Dermis blood vessel endothelial cell (primary cell): ENCODE results near the gene ZC3H18. TPM values are rescaled to one million over a fixed set of nuclear protein-coding genes. Genes with fewer than 3 reads are reported as not detected.
A peak's percentile ranks its signal among the peaks of the same experiment; 100 is the strongest.

Experiments
- DNase-seq: peaks from one replicate; pipeline ENCODE4 v3.0.0; 2010
- total RNA-seq: library from RNA; depleted of rRNA; stranded (reverse); fragments of >200 nt; gene quantifications from 2 replicates; pipeline ENCODE4 v1.2.3, GENCODE V29; 2014

ZC3H18 gene
- total RNA-seq, 1 donor from 2014 or later, result 15.3 TPM

DNA sequence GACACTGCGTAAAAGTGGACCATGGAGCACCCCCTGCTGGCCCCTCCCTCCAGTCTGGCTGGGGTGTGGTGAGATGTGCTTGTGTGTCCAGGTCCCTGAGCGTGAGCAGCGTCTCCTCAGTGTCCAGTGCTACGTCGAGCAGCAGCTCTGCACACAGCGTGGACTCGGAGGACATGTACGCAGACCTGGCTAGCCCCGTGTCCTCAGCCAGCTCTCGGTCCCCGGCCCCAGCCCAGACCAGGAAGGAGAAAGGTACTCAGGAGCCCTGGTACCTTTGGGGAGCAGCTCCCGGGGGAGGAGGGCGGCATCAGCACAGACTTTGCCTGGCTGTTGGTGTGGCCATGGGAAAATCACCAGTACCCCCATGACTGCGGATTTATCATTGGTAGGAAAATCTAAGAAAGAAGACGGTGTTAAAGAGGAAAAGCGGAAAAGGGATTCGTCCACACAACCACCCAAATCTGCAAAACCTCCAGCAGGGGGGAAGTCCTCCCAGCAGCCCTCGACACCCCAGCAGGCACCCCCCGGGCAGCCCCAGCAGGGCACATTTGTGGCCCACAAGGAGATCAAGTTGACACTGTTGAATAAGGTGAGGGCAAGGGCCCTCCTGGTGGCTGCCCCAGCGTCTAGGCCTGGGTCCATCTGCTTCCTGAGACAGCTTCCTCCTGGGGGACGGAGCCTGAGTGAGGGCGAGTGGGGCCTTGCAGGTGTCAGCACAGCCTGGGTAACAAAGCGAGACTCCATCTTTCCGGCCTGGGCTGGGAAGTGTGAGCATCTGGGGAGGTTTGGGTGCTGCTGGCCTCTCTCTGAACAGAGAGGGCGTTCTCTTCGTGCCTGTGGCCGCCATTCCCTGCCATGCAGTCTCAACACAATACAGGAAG, 57.6 kb downstream of the ZC3H18 start:
- no peak for DNase-seq

DNA sequence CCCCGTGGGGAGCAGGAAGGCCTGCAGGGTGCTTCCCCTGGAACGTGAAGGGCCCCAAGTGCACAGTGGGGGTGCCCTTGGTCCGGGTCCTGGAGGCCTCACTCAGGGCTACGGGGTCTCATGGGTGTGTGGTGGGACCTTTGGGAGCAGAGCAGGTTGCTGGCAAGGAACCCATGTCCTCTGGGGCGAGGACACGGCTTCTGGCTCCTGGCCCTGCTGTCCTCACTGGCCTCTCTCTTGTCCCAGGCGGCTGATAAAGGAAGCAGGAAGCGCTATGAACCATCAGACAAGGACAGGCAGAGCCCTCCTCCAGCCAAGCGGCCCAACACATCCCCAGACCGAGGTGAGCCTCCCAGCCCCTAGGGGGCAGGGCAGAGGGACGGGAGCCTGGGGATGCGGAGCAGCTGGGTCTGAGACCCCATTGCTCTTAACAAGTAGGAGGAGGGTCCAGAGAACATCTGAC, 58.3 kb downstream of the ZC3H18 start:
- peak; percentile 45 for DNase-seq

DNA sequence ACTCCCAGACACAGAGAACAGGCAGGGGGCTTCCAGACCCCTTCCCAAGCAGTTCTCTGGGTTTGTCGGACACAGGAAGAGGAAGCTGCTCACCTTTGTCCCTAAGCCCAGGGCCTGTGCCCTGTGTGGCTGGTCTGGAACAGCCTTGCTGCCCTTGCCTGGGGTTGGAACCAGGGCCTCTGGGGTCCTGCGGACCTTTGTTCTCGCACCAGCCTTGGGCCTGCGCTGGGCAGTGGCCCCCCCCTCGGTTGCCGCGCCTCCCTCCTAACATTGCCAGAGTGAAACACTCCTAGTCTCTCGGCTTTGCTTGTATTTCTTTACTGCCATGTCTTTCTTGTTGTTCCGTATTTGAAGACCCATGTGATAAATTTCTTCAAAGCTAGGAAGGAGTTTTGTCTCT, 59.6 kb downstream of the ZC3H18 start:
- no peak for DNase-seq

DNA sequence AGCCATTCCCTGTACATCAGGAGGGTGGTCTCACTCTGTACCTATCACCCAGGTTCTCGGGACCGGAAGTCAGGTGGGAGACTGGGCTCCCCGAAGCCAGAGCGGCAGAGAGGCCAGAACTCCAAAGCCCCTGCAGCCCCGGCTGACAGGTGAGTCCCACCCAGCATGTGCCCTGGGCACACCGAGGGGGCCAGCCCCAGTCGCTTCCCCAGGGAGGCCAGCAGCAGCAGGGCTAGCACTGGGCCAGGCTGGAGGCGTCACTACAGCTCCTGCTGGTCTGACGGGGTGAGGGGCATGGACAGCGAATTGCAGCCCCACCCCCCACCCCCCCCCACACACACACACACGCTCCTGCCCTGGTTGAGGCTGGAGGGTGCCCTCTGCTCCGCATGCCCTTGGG, 60.2 kb downstream of the ZC3H18 start:
- DNase-seq, result no peak

DNA sequence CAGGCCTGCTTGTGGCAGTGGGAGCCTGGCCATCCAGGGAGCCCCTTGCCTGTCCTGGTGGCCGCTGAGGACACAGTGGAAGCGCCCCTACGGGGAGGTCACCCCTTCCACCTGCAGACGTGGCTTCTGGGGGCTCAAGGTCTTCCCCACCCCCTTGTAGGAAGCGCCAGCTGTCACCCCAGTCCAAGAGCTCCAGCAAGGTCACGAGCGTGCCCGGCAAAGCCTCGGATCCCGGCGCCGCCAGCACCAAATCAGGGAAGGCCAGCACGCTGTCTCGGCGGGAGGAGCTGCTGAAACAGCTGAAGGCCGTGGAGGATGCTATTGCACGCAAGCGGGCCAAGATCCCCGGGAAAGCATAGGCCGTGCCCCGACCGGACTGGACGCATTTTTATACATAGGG, 60.7 kb downstream of the ZC3H18 start:
- DNase-seq, result no peak

DNA sequence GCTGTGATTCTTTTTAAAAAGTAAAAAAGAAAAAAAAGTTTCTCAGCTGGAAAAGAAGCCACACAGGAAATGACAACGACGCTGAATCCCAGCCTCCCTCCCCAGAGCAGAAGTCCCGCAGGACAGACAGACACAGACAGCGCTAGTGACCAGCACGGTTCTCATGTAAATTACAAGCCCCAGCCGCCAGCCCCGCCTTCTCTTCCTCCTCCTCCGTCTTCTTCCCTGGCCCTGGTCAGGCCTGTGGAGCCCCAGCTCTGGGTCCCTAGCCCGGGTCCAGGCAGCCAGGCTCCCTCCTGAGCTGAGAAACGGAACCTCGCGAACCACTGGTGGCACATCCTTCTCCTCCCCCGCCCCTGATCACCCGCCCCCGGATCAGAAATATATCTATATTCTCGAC, 61.2 kb downstream of the ZC3H18 start:
- no peak for DNase-seq

DNA sequence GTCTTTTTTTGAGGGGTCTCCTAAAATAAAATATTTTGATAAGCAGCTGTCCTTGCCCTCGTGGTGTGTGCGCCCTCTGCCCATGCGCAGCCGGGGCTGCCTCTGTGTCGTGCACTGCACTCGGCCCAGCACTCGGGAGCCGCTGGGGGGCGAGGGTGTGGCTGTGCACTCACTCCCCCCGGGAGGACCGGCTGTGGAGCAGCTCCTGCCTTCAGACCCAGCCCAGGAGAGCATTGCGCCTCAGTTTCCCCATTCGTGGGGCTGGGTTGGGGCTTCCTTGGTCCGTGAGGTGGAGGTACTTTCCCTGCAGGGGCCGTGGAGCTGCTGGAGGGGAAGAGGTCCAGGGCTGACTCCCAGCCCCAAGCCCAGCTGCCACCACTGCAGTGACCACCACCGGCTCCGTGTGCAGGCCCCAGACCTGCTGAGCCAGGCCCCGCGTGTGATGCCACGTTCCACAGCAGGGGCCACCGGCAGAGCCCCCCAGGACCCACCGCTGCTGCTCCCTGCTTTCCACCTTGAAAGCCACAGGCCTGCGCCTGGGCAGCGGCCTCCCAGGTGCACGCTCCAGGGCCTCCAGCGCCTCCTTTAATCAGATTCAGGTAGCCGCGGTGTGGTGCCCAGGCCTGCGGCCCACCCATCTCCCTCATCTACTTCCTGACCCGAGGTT, 61.9 kb downstream of the ZC3H18 start:
- DNase-seq, result no peak

DNA sequence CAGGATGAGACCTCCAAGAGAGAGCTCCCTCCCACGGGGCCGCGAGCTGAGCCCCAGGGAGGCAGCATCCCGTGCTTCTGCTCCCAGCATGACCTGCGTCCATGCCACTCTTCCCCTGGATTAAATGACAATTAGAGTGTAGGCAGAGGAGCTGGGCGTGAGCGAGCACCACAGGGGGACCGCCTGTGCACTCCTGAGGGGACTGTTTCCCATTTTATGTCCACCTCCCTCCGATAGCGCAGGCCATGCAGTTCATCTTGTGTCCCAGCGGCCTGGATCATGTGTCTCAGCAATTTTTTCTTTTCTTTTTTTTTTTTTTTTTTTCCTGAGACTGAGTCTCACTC, 62.4 kb downstream of the ZC3H18 start:
- no peak for DNase-seq

DNA sequence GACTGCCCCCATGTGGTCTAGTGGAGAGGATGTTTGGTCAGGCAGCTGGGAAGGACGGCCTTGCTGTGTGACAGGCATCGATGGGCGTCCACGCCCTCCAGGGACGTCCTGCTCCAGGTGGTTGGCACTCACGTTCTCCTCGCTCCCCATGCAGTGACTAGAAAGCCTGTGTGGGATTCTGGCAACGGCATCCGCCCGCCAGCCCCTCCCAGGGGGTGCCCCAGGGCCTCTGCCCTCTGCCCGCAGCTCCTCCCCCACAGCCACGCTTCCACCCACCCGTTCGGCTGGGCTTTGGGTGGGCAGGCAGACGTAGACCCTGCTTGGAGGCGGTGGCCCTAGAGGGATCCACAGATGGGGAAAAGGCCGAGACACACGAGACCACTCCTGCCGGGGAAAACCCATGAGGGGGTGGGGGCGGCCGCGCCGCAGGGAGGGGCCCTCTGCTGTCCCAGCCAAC, 63.5 kb downstream of the ZC3H18 start:
- DNase-seq, result peak; percentile 64

DNA sequence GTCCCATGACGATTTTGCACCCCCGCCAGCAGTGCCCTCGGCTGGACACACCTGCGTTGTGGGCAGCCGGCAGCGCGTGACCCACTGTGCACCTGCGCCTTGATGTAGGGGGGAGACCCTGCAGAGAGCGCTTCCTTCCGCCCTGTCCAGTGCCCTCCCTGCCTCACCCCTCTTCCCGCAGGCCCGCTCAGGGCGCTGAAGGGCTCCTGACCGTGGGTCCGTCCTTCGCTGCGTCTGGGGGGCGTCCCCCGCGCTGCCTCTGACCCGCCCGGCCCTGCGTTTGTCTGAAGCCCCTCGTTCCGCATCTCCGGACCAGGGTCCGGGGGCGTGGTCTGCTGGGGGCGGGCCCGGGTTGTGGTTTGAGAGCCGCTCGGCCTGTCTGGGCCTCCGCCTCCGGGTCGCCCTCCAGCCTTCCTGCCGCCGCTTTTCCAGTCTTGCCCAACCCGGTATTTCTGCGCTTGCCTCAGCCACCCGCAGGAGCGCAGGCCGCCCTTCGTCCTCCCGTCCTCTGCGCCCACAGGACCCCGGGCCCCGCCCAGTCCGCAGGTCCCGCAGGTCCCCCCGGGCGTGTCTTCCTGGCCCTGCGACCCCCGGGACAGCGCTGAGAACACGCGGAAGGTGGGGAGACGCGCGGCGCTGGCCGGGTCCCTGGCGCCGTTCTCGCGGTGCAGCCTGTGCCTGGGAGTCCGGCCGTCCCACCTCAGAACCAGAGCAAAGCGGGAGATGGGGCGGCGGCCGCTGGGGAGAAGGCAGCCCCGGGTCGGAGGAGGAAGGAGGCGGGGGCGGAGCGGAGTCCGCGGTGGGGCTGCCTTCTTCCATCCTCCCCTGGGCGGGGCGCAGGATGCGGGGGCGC, 64.2 kb downstream of the ZC3H18 start:
- peak; percentile 49 for DNase-seq

DNA sequence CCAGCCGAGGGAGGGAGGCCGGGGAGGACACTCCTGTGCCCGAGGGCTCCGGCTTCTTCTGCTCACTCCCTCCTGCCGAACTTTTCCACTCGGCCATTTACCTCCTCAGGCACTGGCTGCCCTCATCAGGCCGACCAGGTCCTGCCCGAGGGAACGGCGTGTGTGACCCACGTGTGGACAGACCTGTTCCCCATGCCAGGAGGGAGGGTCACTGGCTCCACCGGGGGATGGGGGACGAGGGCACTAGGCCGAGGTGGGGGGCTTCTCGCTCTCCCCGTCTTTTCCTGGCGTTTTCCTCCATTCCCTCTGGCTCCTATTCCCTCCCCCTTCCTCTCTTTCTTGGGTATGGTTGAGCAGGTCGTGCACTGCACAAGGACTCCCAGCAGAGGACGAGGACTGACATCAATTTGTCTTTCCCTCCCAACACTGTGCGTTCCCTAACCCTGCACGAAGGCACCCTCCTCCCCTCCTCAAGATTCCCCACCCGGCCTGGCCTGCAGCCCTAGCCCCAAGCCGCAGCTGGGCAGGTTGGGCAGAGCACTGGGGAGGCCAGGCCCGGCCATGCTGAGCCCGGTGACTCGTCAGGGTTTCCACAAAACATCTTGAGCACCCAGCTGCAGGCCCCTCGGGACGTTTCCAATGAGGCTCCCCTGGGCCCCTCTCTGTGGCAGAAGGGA, 64.9 kb downstream of the ZC3H18 start:
- DNase-seq, result peak; percentile 25

DNA sequence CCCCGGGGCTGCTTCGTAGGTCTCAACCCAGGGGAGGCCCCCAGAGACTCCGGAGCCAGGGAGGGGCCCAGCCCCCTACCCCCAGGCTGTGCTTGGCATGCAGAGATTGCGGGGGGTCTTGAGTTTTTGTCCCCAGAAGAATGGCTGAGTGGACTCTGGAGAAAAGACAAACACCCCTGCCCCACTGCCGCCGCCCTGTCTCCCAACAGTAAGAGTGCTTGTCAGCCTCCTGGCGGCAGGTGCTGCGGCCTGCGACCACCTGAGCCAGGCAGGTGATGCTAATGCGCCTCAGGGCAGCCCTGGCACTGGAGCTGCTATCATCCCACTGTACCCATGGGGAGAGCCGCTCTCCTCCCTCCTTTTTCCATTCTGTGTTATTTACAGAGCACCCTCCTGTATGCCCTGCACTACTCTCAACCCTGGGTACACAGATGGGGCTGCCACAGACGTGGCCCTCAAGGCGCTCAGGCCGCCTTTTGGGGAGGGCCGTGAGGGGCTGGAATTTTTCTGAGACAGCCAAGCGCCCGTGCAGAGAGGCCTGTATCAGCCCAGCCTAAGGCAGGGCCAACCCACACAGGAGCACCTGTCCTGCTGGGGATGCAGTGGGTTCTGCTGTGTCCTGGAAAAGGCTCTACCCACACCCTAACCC, 65.6 kb downstream of the ZC3H18 start:
- DNase-seq, result no peak

DNA sequence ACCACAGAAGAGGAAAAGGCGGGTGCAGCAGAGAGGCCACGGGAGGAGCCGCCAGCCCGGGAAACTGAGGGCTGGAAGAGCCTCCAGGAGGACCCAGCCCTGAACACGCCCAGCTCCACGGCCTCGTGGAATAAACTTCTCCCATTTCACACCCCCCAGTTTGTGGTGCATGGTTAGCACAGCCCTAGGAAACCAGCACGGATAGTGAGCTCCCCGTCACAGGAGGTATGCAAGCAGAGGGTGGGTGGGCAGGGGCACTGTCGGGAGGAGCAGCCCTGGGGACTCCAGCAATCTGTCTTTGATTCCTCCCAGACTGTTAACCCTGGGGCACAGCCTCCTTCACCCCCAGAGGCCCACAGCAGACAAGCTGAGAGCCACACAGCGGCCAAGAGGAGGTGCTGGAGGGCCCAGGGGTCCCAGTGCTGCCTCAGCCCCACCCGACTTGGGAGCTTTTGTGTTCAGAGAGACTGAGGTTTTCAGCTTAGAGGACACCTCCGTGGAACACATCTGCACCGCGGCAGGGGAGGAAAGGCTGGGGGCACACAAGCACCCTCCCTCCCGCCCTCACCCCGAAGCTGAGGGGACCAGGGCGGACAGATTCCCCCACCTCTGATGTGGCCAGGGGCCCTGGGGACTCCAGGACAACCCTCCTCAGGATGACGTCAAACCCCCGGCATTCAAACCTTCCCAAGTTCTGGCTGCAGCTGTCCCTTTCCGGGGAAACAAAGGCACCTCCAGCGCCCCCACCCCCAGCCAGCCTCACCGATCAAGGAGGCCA, 66.5 kb downstream of the ZC3H18 start:
- DNase-seq, result no peak

DNA sequence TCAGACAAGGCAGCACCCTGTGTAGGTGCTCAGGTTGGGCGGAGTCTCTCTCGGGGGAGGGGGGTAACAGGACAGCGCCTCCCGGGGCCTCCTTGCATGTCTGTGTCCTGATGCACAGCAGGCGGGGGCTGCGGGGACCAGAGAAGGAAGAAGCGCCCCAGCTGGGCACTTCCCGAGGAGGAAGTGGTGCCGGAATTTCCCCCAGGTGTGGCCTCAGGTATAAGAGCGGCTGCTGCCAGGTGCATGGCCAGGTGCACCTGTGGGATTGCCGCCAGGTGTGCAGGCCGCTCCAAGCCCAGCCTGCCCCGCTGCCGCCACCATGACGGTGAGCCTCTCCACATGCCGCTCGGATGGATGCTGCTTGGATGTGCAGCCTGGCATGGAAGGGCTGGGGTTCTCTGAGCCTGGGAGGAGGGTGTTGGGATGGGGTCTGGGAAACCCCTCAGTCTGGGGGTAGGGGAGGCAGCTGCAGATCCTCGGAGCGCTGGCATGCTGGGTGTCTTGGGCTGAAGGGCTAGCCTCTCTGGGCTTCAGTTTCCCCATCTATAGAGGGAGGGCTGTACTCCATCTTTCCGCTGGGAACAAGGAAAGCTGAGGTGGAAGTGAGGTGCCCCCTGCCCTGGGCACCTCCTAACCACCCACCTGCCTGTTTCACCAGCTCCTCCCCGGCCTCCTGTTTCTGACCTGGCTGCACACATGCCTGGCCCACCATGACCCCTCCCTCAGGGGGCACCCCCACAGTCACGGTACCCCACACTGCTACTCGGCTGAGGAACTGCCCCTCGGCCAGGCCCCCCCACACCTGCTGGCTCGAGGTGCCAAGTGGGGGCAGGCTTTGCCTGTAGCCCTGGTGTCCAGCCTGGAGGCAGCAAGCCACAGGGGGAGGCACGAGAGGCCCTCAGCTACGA, 68.4 kb downstream of the ZC3H18 start, which contains the start of gene IL17C:
TSS of gene IL17C (plus strand) at position 250 of the 908 bp plus-strand sequence. CDS start at position 320, 70 bp downstream.
- no peak for DNase-seq

DNA sequence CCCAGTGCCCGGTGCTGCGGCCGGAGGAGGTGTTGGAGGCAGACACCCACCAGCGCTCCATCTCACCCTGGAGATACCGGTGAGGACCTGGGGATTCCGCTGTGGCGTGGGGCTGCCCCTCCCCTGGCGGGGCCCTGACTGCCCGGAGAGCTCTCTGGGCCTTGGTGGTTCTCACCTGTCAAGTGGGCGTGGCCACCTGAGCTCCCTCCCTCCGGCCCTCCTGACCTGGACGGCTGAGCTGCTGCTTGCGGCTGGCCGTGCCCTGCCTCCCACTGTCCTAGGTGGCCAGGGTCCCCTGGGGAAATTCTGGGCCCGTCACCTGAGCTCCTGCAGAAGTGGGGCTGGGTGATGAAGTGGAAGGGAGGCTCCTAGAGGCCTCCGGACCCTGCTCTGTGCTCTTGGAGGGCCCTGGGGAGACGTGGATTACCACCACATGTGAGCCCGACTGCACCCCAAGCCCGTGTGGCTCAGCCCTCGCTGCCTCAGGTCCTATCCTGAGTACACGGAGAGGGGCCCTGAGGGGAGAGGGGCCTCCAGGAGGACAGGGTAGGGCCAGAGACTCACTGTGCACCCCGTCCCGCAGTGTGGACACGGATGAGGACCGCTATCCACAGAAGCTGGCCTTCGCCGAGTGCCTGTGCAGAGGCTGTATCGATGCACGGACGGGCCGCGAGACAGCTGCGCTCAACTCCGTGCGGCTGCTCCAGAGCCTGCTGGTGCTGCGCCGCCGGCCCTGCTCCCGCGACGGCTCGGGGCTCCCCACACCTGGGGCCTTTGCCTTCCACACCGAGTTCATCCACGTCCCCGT, 69.2 kb downstream of the ZC3H18 start:
- DNase-seq, result peak; percentile 3

DNA sequence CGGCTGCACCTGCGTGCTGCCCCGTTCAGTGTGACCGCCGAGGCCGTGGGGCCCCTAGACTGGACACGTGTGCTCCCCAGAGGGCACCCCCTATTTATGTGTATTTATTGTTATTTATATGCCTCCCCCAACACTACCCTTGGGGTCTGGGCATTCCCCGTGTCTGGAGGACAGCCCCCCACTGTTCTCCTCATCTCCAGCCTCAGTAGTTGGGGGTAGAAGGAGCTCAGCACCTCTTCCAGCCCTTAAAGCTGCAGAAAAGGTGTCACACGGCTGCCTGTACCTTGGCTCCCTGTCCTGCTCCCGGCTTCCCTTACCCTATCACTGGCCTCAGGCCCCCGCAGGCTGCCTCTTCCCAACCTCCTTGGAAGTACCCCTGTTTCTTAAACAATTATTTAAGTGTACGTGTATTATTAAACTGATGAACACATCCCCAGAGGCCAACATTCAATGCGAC, 69.9 kb downstream of the ZC3H18 start:
- no peak for DNase-seq

DNA sequence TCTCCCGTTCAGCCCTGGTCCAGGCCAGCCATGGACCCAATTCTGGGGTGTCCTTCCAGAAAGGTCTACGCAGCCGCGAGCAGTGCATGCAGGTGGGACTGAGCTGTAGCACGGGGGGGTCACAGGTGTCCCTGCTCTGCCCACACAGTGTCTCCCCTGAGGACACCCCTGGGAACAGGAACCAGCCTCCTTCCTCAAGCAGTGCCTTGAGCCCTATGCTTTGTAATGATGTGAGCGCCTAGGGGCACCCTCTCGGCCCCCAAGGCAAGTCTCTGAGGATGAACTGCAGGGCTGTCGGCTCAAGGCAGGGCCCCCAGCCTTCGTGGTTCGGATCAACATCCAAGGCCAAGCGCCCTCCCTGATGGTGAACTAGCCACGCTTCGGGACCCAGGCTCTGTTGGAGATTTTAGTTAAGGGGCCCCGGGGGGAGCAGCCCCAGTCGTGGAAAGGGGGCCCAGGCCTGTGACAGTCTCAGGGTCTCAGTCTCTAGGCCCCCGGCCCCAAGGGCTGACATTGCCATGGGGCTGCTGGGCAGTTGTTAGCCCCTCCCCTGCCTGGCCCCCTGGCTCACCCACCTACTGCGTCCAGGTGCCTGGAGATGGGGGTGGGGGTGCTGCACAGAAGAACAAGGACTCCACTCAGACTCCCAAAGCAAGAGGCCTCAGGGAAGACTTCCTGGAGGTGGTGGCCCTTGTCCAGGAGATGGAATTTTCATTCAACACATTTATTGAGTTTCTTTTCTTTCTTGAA, 70.5 kb downstream of the ZC3H18 start:
- DNase-seq, result no peak
